Loucy (cell line): ENCODE results near the gene RIMBP2.

Experiments used
- H2AFZ ChIP-seq: fragments of 200-600 bp; sonication (generic); 2 replicates; pipeline ENCODE4 v1.6.0; 2016; ENCODE audit warnings: antibody characterized with exemption, mild to moderate bottlenecking, low read length, moderate library complexity
- H3F3A ChIP-seq: fragments of 200-600 bp; 2 replicates; pipeline ENCODE4 v1.6.0; 2016; ENCODE audit warnings: antibody characterized with exemption, low read depth, mild to moderate bottlenecking
- H3K27me3 ChIP-seq: fragments of 200-600 bp; sonication (generic); 2 replicates; pipeline ENCODE4 v1.6.1; 2014; ENCODE audit warnings: low read length, mild to moderate bottlenecking; ENCODE audit not compliant: insufficient read depth, poor library complexity, severe bottlenecking
- H3K36me3 ChIP-seq: fragments of 200-600 bp; sonication (generic); 2 replicates; pipeline ENCODE4 v1.6.1; 2016; ENCODE audit warnings: low read length; ENCODE audit not compliant: insufficient read depth
- H3K4me1 ChIP-seq: fragments of 200-600 bp; sonication (generic); 2 replicates; pipeline ENCODE4 v1.5.1; 2014; ENCODE audit warnings: low read length, mild to moderate bottlenecking; ENCODE audit not compliant: insufficient read depth, poor library complexity, severe bottlenecking
- H3K4me2 ChIP-seq: fragments of 200-600 bp; sonication (generic); 2 replicates; pipeline ENCODE4 v1.6.0; 2014; ENCODE audit warnings: antibody characterized with exemption, low read length, low read depth, mild to moderate bottlenecking; ENCODE audit not compliant: poor library complexity, severe bottlenecking
- H3K4me3 ChIP-seq: fragments of 200-600 bp; sonication (generic); 2 replicates; pipeline ENCODE4 v1.5.1; 2014; ENCODE audit warnings: low read length, mild to moderate bottlenecking, mixed read lengths; ENCODE audit not compliant: poor library complexity, severe bottlenecking
- H3K79me2 ChIP-seq: fragments of 200-600 bp; sonication (generic); 2 replicates; pipeline ENCODE4 v1.6.1; 2014; ENCODE audit warnings: low read length; ENCODE audit not compliant: insufficient read depth
- H3K9ac ChIP-seq: fragments of 200-600 bp; sonication (generic); 2 replicates; pipeline ENCODE4 v1.6.0; 2014; ENCODE audit warnings: mild to moderate bottlenecking, low read depth, low read length, moderate library complexity; ENCODE audit not compliant: poor library complexity, severe bottlenecking
- H3K9me2 ChIP-seq: fragments of 200-600 bp; sonication (generic); replicated peaks from 2 replicates; pipeline ENCODE4 v1.6.1; 2016; ENCODE audit warnings: low read depth, low read length, mixed read lengths
- H3K9me3 ChIP-seq: fragments of 200-600 bp; sonication (generic); 2 replicates; pipeline ENCODE4 v1.6.1; 2014; ENCODE audit warnings: mild to moderate bottlenecking, antibody characterized with exemption, low read length, low read depth; ENCODE audit not compliant: insufficient read depth
- H4K20me1 ChIP-seq: fragments of 200-600 bp; sonication (generic); 2 replicates; pipeline ENCODE4 v1.6.0; 2014; ENCODE audit warnings: antibody characterized with exemption, low read length, mild to moderate bottlenecking; ENCODE audit not compliant: insufficient read depth, poor library complexity, severe bottlenecking
- EZH2phosphoT487 ChIP-seq: fragments of 200-600 bp; IDR thresholded peaks from 2 replicates; pipeline ENCODE4 v1.6.1; 2018; ENCODE audit warnings: antibody characterized with exemption, mild to moderate bottlenecking, moderate library complexity, borderline replicate concordance
- TF ChIP-seq, protein P1 (sequence below): fragments of 200-600 bp; sonication (generic); conservative IDR thresholded peaks from 2 replicates; pipeline ENCODE4 v1.5.1; 2014; ENCODE audit warnings: mild to moderate bottlenecking, antibody characterized with exemption, low read length

RIMBP2 gene

DNA sequence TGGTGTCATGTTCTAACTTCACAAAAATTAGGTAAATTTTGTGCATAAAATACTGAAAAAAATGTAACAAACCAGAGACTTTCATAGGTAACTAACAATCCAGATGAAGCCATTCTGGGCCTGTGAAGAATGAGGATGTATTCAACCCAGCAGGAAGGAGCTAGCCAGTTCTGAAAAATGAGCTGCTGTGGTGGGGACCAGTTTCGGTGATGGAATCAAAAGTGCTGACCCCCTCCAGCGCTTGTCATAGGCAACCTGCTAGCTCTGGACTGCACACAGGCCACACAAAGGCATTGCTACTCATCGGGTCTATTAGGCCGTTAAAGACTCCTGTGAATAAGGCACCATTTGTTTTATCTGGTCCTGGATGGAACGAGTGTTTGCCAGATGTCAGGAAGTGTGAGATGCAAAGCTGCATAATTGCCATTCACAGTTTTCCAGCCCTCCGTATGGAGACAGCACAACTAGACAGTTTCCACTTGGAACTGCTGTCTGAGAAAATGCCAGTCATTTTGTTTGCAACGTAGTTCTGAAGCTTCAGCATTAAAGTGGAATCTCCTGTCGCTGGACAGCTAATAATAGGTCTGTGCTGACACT, 3.3 kb upstream of the RIMBP2 start:
- Histone ChIP-seq H3K4me2 (no peak overlapping the region), H3K36me3 (no peaks in the 10 kb centered on the region), H3K9me2 (no peaks in the 10 kb centered on the region), H3K4me1 (no peaks in the 10 kb centered on the region), H2AFZ (no peak overlapping the region), H3K79me2 (no peaks in the 10 kb centered on the region), H4K20me1 (no peaks in the 10 kb centered on the region), H3F3A (no peaks in the 10 kb centered on the region), H3K9me3 (peaks cover 16% of the 10 kb centered on the region; the same call in 1 of the 2 replicates), H3K27me3 (no peaks in the 10 kb centered on the region), H3K9ac (no peak overlapping the region), H3K4me3 (no peak overlapping the region)
- no peak for TF ChIP-seq EZH2phosphoT487
- TF ChIP-seq, protein P1, sequence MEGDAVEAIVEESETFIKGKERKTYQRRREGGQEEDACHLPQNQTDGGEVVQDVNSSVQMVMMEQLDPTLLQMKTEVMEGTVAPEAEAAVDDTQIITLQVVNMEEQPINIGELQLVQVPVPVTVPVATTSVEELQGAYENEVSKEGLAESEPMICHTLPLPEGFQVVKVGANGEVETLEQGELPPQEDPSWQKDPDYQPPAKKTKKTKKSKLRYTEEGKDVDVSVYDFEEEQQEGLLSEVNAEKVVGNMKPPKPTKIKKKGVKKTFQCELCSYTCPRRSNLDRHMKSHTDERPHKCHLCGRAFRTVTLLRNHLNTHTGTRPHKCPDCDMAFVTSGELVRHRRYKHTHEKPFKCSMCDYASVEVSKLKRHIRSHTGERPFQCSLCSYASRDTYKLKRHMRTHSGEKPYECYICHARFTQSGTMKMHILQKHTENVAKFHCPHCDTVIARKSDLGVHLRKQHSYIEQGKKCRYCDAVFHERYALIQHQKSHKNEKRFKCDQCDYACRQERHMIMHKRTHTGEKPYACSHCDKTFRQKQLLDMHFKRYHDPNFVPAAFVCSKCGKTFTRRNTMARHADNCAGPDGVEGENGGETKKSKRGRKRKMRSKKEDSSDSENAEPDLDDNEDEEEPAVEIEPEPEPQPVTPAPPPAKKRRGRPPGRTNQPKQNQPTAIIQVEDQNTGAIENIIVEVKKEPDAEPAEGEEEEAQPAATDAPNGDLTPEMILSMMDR: no peak

DNA sequence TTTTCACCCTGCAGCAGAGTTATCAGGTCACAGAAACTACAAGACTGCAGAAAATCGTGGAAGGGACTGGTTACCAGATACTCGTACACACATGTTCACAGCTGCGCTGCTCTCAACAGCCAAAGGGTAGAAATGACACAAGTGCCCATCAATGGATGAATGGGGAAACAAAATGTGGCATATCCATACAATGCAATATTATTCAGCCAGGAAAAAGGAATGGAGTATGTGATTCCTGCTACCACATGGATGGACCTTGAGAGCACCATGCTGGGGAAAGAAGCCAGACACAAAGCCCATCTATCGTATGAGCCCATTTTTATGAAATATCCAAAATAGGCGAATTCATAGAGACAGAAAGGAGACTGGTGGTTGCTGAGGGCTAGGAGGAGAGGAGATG, 1.7 kb upstream of the RIMBP2 start:
- no peaks in the 10 kb centered on the region for H3K36me3 ChIP-seq
- TF ChIP-seq, protein P1: no peak
- no peak for TF ChIP-seq EZH2phosphoT487
- no peak overlapping the region for H3K4me3 ChIP-seq
- H3K27me3 ChIP-seq: no peaks in the 10 kb centered on the region
- no peaks in the 10 kb centered on the region for H4K20me1 ChIP-seq
- no peak overlapping the region for H3K9ac ChIP-seq
- no peaks in the 10 kb centered on the region for H3F3A ChIP-seq
- H3K9me2 ChIP-seq: no peaks in the 10 kb centered on the region
- no peak overlapping the region for H3K4me2 ChIP-seq
- no peaks in the 10 kb centered on the region for H3K79me2 ChIP-seq
- no peaks in the 10 kb centered on the region for H3K4me1 ChIP-seq
- peaks cover 16% of the 10 kb centered on the region; the same call in 1 of the 2 replicates for H3K9me3 ChIP-seq
- H2AFZ ChIP-seq: no peak overlapping the region

DNA sequence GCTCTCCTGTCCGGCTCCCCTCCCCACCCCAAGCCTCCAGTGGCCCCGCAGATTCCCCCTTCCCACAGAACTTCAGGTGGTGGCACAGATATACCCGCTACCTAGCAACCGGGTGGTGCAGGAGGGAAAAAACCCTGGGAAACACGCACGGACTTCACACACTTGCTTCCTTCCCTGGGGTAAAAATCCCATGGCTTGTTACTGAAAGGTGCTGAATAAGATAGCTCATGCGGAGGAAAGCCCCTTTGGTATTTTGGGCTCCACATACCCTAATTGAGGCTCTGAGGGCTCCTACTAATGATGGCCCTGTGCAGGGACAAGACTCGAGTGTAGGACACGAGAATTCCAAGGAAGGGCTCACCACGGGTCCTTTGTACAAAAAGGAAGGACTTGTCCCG, 869 bp upstream of the RIMBP2 start:
- Histone ChIP-seq H3K9ac (no peak overlapping the region), H3K27me3 (no peaks in the 10 kb centered on the region), H3K36me3 (no peaks in the 10 kb centered on the region), H3K4me1 (no peaks in the 10 kb centered on the region), H4K20me1 (no peaks in the 10 kb centered on the region), H3K4me3 (no peak overlapping the region), H3K4me2 (no peak overlapping the region), H3F3A (no peaks in the 10 kb centered on the region), H3K79me2 (no peaks in the 10 kb centered on the region), H3K9me3 (peaks cover 16% of the 10 kb centered on the region; the same call in 1 of the 2 replicates), H2AFZ (no peak overlapping the region), H3K9me2 (no peaks in the 10 kb centered on the region)
- TF ChIP-seq EZH2phosphoT487: no peak
- TF ChIP-seq, protein P1: no peak
